GM19397 (cell line): ENCODE data around the gene USP48.
"Not testable (repeated sequence)": the region's sequence is repeated elsewhere in the genome, so short reads cannot be mapped to it uniquely, and the experiment has no call there.

ENCODE experiments used
- ATAC-seq: cut with Tn5 transposase; IDR thresholded peaks from one replicate; pipeline ENCODE4 v1.9.1; 2021; ENCODE audit warnings: mild to moderate bottlenecking, moderate library complexity; ENCODE audit not compliant: unreplicated experiment

USP48 gene

GRCh38 chr1:21774835-21775549 is 8.0 kb downstream of the USP48 start:
- no peak for ATAC-seq

- ATAC-seq: no peak
Measured at GRCh38 chr1:21773585-21773984, 9.4 kb downstream of the USP48 start.

- not testable (repeated sequence) for ATAC-seq
Measured at GRCh38 chr1:21771672-21772071, 11.3 kb downstream of the USP48 start.

- ATAC-seq: not testable (repeated sequence)
Measured at GRCh38 chr1:21770602-21771001, 12.3 kb downstream of the USP48 start.

GRCh38 chr1:21770201-21770600 is 12.7 kb downstream of the USP48 start:
- ATAC-seq: no peak

GRCh38 chr1:21767106-21767505 is 15.8 kb downstream of the USP48 start:
- not testable (repeated sequence) for ATAC-seq

- ATAC-seq: no peak
Measured at GRCh38 chr1:21766210-21766609, 16.7 kb downstream of the USP48 start.

- no peak for ATAC-seq
Measured at GRCh38 chr1:21764615-21765423, 18.1 kb downstream of the USP48 start.

- no peak for ATAC-seq
Measured at GRCh38 chr1:21763694-21764419, 19.1 kb downstream of the USP48 start.

GRCh38 chr1:21763236-21763635 is 19.7 kb downstream of the USP48 start:
- ATAC-seq: no peak

GRCh38 chr1:21762022-21762404 is 20.9 kb downstream of the USP48 start:
- ATAC-seq: no peak

GRCh38 chr1:21761052-21761451 is 21.9 kb downstream of the USP48 start:
- no peak for ATAC-seq

GRCh38 chr1:21759818-21760217 is 23.1 kb downstream of the USP48 start:
- no peak for ATAC-seq

GRCh38 chr1:21759182-21759581 is 23.8 kb downstream of the USP48 start:
- no peak for ATAC-seq

GRCh38 chr1:21758614-21759013 is 24.3 kb downstream of the USP48 start:
- ATAC-seq: no peak

GRCh38 chr1:21756393-21757089 is 26.4 kb downstream of the USP48 start:
- ATAC-seq: no peak

- no peak for ATAC-seq
Measured at GRCh38 chr1:21755067-21755466, 27.9 kb downstream of the USP48 start.

- no peak for ATAC-seq
Measured at GRCh38 chr1:21754583-21754982, 28.4 kb downstream of the USP48 start.

- ATAC-seq: no peak
Measured at GRCh38 chr1:21752186-21752585, 30.8 kb downstream of the USP48 start.

- no peak for ATAC-seq
Measured at GRCh38 chr1:21751281-21751680, 31.7 kb downstream of the USP48 start.

GRCh38 chr1:21750841-21751240 is 32.1 kb downstream of the USP48 start:
- ATAC-seq: no peak
